ENCODE data around the gene PHF10. TPM values are rescaled to one million over a fixed set of nuclear protein-coding genes. Genes with fewer than 3 reads are reported as not detected.

PHF10 gene
- total RNA-seq, 4 donors from 2014 or later: 48.6 to 89.5 (median 53.0) TPM

DNA sequence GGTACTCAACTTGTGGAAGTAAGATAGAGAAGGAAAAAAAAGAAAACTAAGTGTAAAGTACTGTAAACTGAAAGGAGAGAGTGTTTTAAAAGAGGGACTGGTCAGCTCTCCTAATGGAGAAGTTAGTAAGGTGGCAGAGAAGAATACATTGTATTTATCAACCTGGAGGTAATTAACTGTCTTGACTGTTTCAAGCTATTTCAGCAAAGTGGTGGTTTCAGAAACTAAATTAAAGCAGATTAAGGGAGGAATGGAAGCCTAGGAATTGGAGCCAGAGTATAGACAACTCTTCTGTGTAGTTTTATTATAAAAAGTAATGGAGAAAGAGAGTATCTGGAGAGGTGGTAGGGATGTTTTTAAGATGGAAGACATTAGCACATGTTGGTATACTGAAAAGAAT, 2.7 kb upstream of the PHF10 start:
- TF ChIP-seq, protein P1, sequence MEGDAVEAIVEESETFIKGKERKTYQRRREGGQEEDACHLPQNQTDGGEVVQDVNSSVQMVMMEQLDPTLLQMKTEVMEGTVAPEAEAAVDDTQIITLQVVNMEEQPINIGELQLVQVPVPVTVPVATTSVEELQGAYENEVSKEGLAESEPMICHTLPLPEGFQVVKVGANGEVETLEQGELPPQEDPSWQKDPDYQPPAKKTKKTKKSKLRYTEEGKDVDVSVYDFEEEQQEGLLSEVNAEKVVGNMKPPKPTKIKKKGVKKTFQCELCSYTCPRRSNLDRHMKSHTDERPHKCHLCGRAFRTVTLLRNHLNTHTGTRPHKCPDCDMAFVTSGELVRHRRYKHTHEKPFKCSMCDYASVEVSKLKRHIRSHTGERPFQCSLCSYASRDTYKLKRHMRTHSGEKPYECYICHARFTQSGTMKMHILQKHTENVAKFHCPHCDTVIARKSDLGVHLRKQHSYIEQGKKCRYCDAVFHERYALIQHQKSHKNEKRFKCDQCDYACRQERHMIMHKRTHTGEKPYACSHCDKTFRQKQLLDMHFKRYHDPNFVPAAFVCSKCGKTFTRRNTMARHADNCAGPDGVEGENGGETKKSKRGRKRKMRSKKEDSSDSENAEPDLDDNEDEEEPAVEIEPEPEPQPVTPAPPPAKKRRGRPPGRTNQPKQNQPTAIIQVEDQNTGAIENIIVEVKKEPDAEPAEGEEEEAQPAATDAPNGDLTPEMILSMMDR (IDR thresholded peaks at IDR 0.05; ENCODE audit: low read depth): no peak

- TF ChIP-seq, protein P1 (IDR thresholded peaks at IDR 0.05; ENCODE audit: low read depth): no peak
Measured at GRCh38 chr6:169726049-169726400, 1.7 kb upstream of the PHF10 start.

GRCh38 chr6:169725125-169726048, 1.1 kb upstream of the PHF10 start:
- TF ChIP-seq, protein P1 (IDR thresholded peaks at IDR 0.05; ENCODE audit: low read depth): no peak

GRCh38 chr6:169723991-169724493, 258 bp downstream of the PHF10 start:
- TF ChIP-seq, protein P1 (IDR thresholded peaks at IDR 0.05; ENCODE audit: low read depth): no peak

GRCh38 chr6:169723200-169723909, 945 bp downstream of the PHF10 start:
- TF ChIP-seq, protein P1 (IDR thresholded peaks at IDR 0.05; ENCODE audit: low read depth): no peak

- TF ChIP-seq, protein P1 (IDR thresholded peaks at IDR 0.05; ENCODE audit: low read depth): no peak
Measured at GRCh38 chr6:169722362-169723199, 1.7 kb downstream of the PHF10 start.
